ENCODE results near the gene BMPR1A.

- no peak for TF ChIP-seq POLR2A (IDR thresholded peaks at IDR 0.05; ENCODE audit: low read depth, low read length)
- no peak for TF ChIP-seq CEBPB (IDR thresholded peaks at IDR 0.05; ENCODE audit: low read depth, low read length)
- no peak for TF ChIP-seq CTCF (conservative IDR thresholded peaks at IDR 0.05; ENCODE audit: low read depth, low read length)
- TF ChIP-seq SMC3 (IDR thresholded peaks at IDR 0.05; ENCODE audit: low read depth, low read length) = no peak
- TF ChIP-seq BHLHE40 (IDR thresholded peaks at IDR 0.05; ENCODE audit: low read depth, low read length) = no peak
- TF ChIP-seq MXI1 (IDR thresholded peaks at IDR 0.05; ENCODE audit: borderline replicate concordance, low read depth, low read length) = no peak
- no peak for TF ChIP-seq RCOR1 (IDR thresholded peaks at IDR 0.05; ENCODE audit: insufficient replicate concordance, low read length)
- TF ChIP-seq MAFK (IDR thresholded peaks at IDR 0.05; ENCODE audit: low read depth, low read length) = no peak
- no peak for TF ChIP-seq CHD1 (IDR thresholded peaks at IDR 0.05; ENCODE audit: low read depth, low read length)
- no peak for TF ChIP-seq RAD21 (IDR thresholded peaks at IDR 0.05; ENCODE audit: low read length)
- TF ChIP-seq MAZ (IDR thresholded peaks at IDR 0.05; ENCODE audit: borderline replicate concordance, low read depth, low read length) = no peak
Measured at GRCh38 chr10:86958116-86958900, 201.9 kb downstream of the BMPR1A start, which contains the start of gene SNCG.
